ENCODE results near the gene ACRV1.

Gene ACRV1

DNA sequence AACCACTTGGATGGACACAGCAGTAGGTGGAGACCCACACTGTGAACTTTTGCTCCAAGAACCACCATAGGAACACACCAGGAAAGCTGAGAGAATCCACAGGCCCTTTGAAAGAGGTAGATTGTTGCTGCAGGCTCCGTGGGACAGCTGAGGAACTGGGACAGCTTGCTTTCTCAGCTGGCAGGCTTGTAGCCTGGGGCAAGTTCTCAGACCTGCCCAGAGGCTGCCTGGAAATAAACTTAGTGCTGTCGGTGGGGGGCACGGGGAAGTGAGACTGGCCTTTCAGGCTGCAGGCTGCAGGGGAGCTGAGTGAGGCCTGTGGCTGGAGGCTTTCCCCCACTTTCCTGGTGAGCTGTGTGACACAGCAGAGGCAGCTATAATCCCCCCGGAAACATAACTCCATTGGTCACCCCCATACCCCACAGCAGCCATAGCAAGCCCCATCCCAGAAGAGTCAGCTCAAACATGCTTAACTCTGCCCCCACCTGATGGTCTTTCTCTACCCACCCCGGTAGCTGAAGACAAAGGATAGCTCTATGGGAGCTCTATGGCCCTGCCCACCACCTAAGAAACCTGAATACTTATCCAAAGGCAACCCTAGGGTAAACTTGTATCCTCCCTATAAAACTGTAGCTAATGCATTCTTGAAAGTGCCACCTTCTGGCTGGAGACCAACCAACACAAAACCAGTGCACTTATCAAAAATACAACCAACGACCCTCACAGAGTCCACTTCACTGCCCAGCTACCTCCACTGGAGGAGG, 21.4 kb upstream of the ACRV1 start:
- no peak for TF ChIP-seq EZH2phosphoT487 (IDR thresholded peaks at IDR 0.05; ENCODE audit: low read depth)
- TF ChIP-seq, protein P1, sequence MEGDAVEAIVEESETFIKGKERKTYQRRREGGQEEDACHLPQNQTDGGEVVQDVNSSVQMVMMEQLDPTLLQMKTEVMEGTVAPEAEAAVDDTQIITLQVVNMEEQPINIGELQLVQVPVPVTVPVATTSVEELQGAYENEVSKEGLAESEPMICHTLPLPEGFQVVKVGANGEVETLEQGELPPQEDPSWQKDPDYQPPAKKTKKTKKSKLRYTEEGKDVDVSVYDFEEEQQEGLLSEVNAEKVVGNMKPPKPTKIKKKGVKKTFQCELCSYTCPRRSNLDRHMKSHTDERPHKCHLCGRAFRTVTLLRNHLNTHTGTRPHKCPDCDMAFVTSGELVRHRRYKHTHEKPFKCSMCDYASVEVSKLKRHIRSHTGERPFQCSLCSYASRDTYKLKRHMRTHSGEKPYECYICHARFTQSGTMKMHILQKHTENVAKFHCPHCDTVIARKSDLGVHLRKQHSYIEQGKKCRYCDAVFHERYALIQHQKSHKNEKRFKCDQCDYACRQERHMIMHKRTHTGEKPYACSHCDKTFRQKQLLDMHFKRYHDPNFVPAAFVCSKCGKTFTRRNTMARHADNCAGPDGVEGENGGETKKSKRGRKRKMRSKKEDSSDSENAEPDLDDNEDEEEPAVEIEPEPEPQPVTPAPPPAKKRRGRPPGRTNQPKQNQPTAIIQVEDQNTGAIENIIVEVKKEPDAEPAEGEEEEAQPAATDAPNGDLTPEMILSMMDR (IDR thresholded peaks at IDR 0.05; ENCODE audit: low read depth, low read length), result no peak
- Histone ChIP-seq H3K9me3 (ENCODE audit: insufficient read depth, low read length) (no peaks in the 10 kb centered on the region), H4K20me1 (ENCODE audit: insufficient read depth, low read length) (no peaks in the 10 kb centered on the region), H3K36me3 (replicated peaks; ENCODE audit: low read depth, low read length) (no peaks in the 10 kb centered on the region), H3K27ac (ENCODE audit: low read length) (no peak overlapping the region), H3K79me2 (ENCODE audit: low read length) (no peaks in the 10 kb centered on the region), H2AFZ (ENCODE audit: low read depth, low read length) (no peak overlapping the region), H3K4me3 (ENCODE audit: low read length) (no peak overlapping the region), H3K4me1 (ENCODE audit: low read length) (no peaks in the 10 kb centered on the region), H3K27me3 (ENCODE audit: low read depth, low read length) (no peaks in the 10 kb centered on the region), H3K4me2 (ENCODE audit: low read length) (no peak overlapping the region), H3K9ac (ENCODE audit: low read length) (no peak overlapping the region)

DNA sequence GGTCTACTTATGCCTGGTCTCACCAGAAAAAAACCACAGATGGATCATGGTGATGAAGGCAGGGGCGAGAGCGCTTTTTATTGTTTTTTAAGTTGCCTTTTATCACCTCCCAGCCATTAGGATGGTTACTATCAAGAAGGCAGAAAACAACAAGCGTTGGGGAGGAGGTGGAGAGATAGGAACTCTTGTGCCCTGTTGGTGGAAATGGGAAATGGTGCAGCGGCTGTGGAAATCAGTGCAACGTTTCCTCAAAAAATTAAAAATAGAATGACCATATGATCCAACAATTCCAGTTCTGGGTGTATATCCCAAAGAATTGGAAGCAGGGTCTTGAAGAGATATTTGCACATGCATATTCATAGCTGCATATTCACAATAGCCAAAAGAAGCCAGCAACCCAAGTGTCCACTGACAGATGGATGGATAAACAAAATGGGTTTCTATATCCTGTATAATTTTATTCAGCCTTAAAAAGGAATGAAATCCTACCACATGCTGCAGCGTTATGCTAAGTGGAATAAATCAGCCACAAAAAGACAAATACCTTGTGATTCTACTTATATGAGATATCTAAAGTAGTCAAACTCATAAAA, 20.5 kb upstream of the ACRV1 start:
- no peak overlapping the region for H3K4me2 ChIP-seq (ENCODE audit: low read length)
- H2AFZ ChIP-seq (ENCODE audit: low read depth, low read length), result no peak overlapping the region
- no peaks in the 10 kb centered on the region for H3K9me3 ChIP-seq (ENCODE audit: insufficient read depth, low read length)
- H3K36me3 ChIP-seq (replicated peaks; ENCODE audit: low read depth, low read length), result no peaks in the 10 kb centered on the region
- no peak overlapping the region for H3K4me3 ChIP-seq (ENCODE audit: low read length)
- H3K4me1 ChIP-seq (ENCODE audit: low read length), result no peaks in the 10 kb centered on the region
- H3K79me2 ChIP-seq (ENCODE audit: low read length), result no peaks in the 10 kb centered on the region
- TF ChIP-seq, protein P1 (IDR thresholded peaks at IDR 0.05; ENCODE audit: low read depth, low read length), result no peak
- no peak for TF ChIP-seq EZH2phosphoT487 (IDR thresholded peaks at IDR 0.05; ENCODE audit: low read depth)
- no peaks in the 10 kb centered on the region for H3K27me3 ChIP-seq (ENCODE audit: low read depth, low read length)
- H4K20me1 ChIP-seq (ENCODE audit: insufficient read depth, low read length), result no peaks in the 10 kb centered on the region
- H3K9ac ChIP-seq (ENCODE audit: low read length), result no peak overlapping the region
- no peak overlapping the region for H3K27ac ChIP-seq (ENCODE audit: low read length)

GRCh38 chr11:125694951-125695350, 14.3 kb upstream of the ACRV1 start:
- Histone ChIP-seq H3K9ac (ENCODE audit: low read length) (no peak overlapping the region), H3K27me3 (ENCODE audit: low read depth, low read length) (no peaks in the 10 kb centered on the region)

DNA sequence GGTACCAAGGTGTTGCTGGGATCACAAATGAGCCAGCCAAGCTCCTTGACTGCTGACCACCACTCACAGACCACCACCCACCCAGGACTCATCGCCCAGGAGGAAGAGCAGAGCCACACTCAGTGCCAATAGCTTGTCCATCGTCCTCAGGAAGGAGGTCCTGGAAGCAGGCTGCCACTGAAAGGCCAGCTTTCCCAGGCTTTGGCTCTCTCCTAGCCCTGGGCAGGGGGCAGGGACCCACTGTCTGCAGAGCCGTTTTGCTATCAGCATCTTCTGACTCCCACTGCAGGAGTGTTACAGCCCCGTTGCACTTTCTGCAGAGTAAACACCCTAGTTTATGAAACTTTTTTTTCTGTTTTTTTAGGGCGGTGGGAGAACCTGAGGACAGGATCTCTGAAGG, 12.2 kb upstream of the ACRV1 start:
- Histone ChIP-seq H3K79me2 (ENCODE audit: low read length) (no peaks in the 10 kb centered on the region), H4K20me1 (ENCODE audit: insufficient read depth, low read length) (no peaks in the 10 kb centered on the region), H3K9me3 (ENCODE audit: insufficient read depth, low read length) (no peaks in the 10 kb centered on the region), H3K36me3 (replicated peaks; ENCODE audit: low read depth, low read length) (no peaks in the 10 kb centered on the region), H2AFZ (ENCODE audit: low read depth, low read length) (no peak overlapping the region), H3K27me3 (ENCODE audit: low read depth, low read length) (no peaks in the 10 kb centered on the region), H3K27ac (ENCODE audit: low read length) (no peak overlapping the region), H3K4me2 (ENCODE audit: low read length) (no peak overlapping the region), H3K9ac (ENCODE audit: low read length) (no peak overlapping the region), H3K4me1 (ENCODE audit: low read length) (no peaks in the 10 kb centered on the region), H3K4me3 (ENCODE audit: low read length) (no peak overlapping the region)
- TF ChIP-seq, protein P1 (IDR thresholded peaks at IDR 0.05; ENCODE audit: low read depth, low read length), result no peak
- TF ChIP-seq EZH2phosphoT487 (IDR thresholded peaks at IDR 0.05; ENCODE audit: low read depth), result no peak

More at GRCh38 chr11:125694951-125695350, 14.3 kb upstream of the ACRV1 start:
- Histone ChIP-seq H3K27ac (ENCODE audit: low read length) (no peak overlapping the region), H3K79me2 (ENCODE audit: low read length) (no peaks in the 10 kb centered on the region), H2AFZ (ENCODE audit: low read depth, low read length) (no peak overlapping the region), H4K20me1 (ENCODE audit: insufficient read depth, low read length) (no peaks in the 10 kb centered on the region), H3K4me1 (ENCODE audit: low read length) (no peaks in the 10 kb centered on the region), H3K9me3 (ENCODE audit: insufficient read depth, low read length) (no peaks in the 10 kb centered on the region), H3K4me2 (ENCODE audit: low read length) (no peak overlapping the region), H3K36me3 (replicated peaks; ENCODE audit: low read depth, low read length) (no peaks in the 10 kb centered on the region), H3K4me3 (ENCODE audit: low read length) (no peak overlapping the region)
- no peak for TF ChIP-seq EZH2phosphoT487 (IDR thresholded peaks at IDR 0.05; ENCODE audit: low read depth)
- TF ChIP-seq, protein P1 (IDR thresholded peaks at IDR 0.05; ENCODE audit: low read depth, low read length), result no peak
